Keratinocyte (primary cell): ENCODE results near the gene OSTN. TPM values are rescaled to one million over a fixed set of nuclear protein-coding genes. Genes with fewer than 3 reads are reported as not detected.

Source experiments
- DNase-seq: peaks from one replicate; pipeline ENCODE4 v3.0.0-alpha.2; 2011; ENCODE audit warnings: low read depth, missing footprints, low spot score
- FAIRE-seq: peaks from 2 replicates; lab custom pipeline; 2011; peaks lifted over from hg19 to GRCh38; lab: Jason Lieb, UNC
- H2AFZ ChIP-seq: 2 replicates; pipeline ENCODE4 v1.6.0; 2012; ENCODE audit warnings: low read length, control low read depth, inconsistent platforms; ENCODE audit not compliant: control insufficient read depth
- H3K27ac ChIP-seq: 2 replicates; pipeline ENCODE4 v1.5.1; 2011; ENCODE audit warnings: low read length; ENCODE audit not compliant: control insufficient read depth, insufficient read depth
- H3K27me3 ChIP-seq: 3 replicates; pipeline ENCODE4 v1.6.0; 2011; ENCODE audit warnings: low read length; ENCODE audit not compliant: control insufficient read depth, insufficient read depth; ENCODE audit errors: extremely low read depth
- H3K36me3 ChIP-seq, 2 experiments: 2 replicates in 1 of 2; 3 replicates in 1 of 2; pipeline ENCODE4 v1.5.1; 2011; ENCODE audit warnings: low read length in 2 of 2, mild to moderate bottlenecking in 1 of 2; ENCODE audit not compliant: control insufficient read depth in 2 of 2, insufficient read depth in 2 of 2; ENCODE audit errors: extremely low read depth in 1 of 2
- H3K4me1 ChIP-seq: 3 replicates; pipeline ENCODE4 v1.5.1; 2011; ENCODE audit warnings: low read length; ENCODE audit not compliant: control insufficient read depth, insufficient read depth; ENCODE audit errors: extremely low read depth
- H3K4me2 ChIP-seq: 3 replicates; pipeline ENCODE4 v1.6.0; 2011; ENCODE audit warnings: low read depth, low read length; ENCODE audit not compliant: control insufficient read depth, insufficient read depth; ENCODE audit errors: extremely low read depth
- H3K4me3 ChIP-seq, 3 experiments: fragments of 200-600 bp in 1 of 3; sonication (generic) in 1 of 3; 2 replicates in 2 of 3; 3 replicates in 1 of 3; pipeline ENCODE4 v1.5.1; 2011 to 2016; ENCODE audit warnings: low read length in 3 of 3, mild to moderate bottlenecking in 3 of 3, control low read depth in 2 of 3, inconsistent platforms in 1 of 3, low read depth in 1 of 3, mixed read lengths in 1 of 3, mixed run types in 1 of 3, moderate library complexity in 1 of 3; ENCODE audit not compliant: control insufficient read depth in 2 of 3, insufficient read depth in 2 of 3; ENCODE audit errors: extremely low read depth in 1 of 3
- H3K79me2 ChIP-seq: 2 replicates; pipeline ENCODE4 v1.6.0; 2012; ENCODE audit warnings: low read length; ENCODE audit not compliant: control insufficient read depth, insufficient read depth
- H3K9ac ChIP-seq: 3 replicates; pipeline ENCODE4 v1.6.0; 2011; ENCODE audit warnings: low read length; ENCODE audit not compliant: control insufficient read depth, insufficient read depth; ENCODE audit errors: extremely low read depth
- H3K9me1 ChIP-seq: 3 replicates; pipeline ENCODE4 v1.6.0; 2011; ENCODE audit warnings: low read length; ENCODE audit not compliant: control insufficient read depth, insufficient read depth; ENCODE audit errors: extremely low read depth
- H3K9me3 ChIP-seq: 2 replicates; pipeline ENCODE4 v1.5.1; 2012; ENCODE audit warnings: low read depth, low read length; ENCODE audit not compliant: control insufficient read depth
- H4K20me1 ChIP-seq: 3 replicates; pipeline ENCODE4 v1.6.0; 2011; ENCODE audit warnings: low read length; ENCODE audit not compliant: control insufficient read depth, insufficient read depth; ENCODE audit errors: extremely low read depth
- EZH2 ChIP-seq: IDR thresholded peaks from one replicate; pipeline ENCODE4 v1.6.1; 2012; ENCODE audit warnings: inconsistent platforms, mild to moderate bottlenecking, low read length, moderate library complexity
- dilution Hi-C: fragments of 300-500 bp; cut with MboI; formaldehyde crosslinking; loops from one replicate; pipeline ENCODE4 v1.7.0; 2020; ENCODE audit warnings: low sequenced_read_pairs; ENCODE audit not compliant: extremely low pct_ligation_motif_present
- polyA plus RNA-seq, 5 experiments: library from polyadenylated mRNA; depleted of rRNA in 3 of 5; stranded (reverse) in 3 of 5; stranded (forward) in 1 of 5; unstranded in 1 of 5; fragments of >200 nt; gene quantifications; 1 replicate in 1 of 5; 2 replicates in 3 of 5; 3 replicates in 1 of 5; pipeline versions ENCODE4 v1.2.1 to v1.2.3, GENCODE V29; 2011 to 2012; ENCODE audit warnings: missing spikeins in 2 of 5, low read depth in 1 of 5, low replicate concordance in 1 of 5
- TF ChIP-seq, protein P1 (sequence below), 3 experiments: IDR thresholded peaks in 1 of 3; conservative IDR thresholded peaks in 1 of 3; optimal IDR thresholded peaks in 1 of 3; 2 replicates in 2 of 3; 3 replicates in 1 of 3; pipeline versions ENCODE3 to v1.5.1; 2011; ENCODE audit warnings: low read length in 3 of 3, mild to moderate bottlenecking in 3 of 3, moderate library complexity in 2 of 3, control low read depth in 1 of 3, inconsistent platforms in 1 of 3; ENCODE audit not compliant: insufficient read depth in 2 of 3; ENCODE audit errors: extremely low read depth in 1 of 3

OSTN gene
- polyA plus RNA-seq, 1 donor (not counting 4 experiments of a cell fraction or from before 2014, with no cell fraction given), result not detected

DNA sequence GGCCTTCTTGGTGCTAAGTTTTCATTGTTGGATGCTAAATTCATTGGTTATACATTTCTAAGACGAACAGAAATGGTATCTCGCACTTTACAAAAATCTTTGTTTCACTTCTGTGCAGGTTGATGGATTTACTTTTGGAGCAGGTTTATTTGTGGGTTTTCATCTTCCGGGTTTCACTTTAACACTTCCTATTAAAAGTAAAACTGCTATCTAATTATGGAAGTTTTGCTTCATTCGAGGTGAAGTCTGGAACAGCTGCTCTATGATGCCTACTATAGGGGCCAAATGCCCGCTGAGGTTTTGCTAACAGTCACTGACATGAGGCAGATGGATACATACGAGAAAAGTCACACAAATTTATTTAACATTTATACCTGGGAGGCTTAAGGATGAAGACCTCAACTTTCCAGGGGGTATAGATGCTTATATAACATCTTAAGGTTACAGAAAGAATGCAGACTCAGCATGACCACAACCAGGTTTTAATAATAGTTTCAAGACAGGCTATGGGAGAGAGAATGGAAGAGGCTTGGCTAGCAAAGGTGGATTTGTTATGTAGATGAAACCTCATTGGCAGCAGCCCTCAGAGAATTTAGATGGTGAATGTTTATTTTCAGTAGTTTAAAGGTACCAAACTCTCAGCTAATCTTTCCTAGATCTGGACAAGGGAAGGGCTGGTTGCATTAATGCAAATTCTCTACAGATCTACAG, 54.2 kb downstream of the OSTN start:
- Histone ChIP-seq H2AFZ (no peak overlapping the region), H3K27ac (no peak overlapping the region), H3K36me3 (no peaks in the 10 kb centered on the region), H3K4me1 (no peaks in the 10 kb centered on the region), H3K27me3 (no peaks in the 10 kb centered on the region), H3K9me3 (no peaks in the 10 kb centered on the region), H3K9me1 (no peaks in the 10 kb centered on the region), H3K4me3 (no peak overlapping the region), H3K4me2 (no peak overlapping the region), H4K20me1 (no peaks in the 10 kb centered on the region), H3K79me2 (no peaks in the 10 kb centered on the region), H3K9ac (no peak overlapping the region)
- no peak for DNase-seq
- dilution Hi-C loops, result no loop called here
- FAIRE-seq, result no peak
- no peak for TF ChIP-seq EZH2
- TF ChIP-seq, protein P1, sequence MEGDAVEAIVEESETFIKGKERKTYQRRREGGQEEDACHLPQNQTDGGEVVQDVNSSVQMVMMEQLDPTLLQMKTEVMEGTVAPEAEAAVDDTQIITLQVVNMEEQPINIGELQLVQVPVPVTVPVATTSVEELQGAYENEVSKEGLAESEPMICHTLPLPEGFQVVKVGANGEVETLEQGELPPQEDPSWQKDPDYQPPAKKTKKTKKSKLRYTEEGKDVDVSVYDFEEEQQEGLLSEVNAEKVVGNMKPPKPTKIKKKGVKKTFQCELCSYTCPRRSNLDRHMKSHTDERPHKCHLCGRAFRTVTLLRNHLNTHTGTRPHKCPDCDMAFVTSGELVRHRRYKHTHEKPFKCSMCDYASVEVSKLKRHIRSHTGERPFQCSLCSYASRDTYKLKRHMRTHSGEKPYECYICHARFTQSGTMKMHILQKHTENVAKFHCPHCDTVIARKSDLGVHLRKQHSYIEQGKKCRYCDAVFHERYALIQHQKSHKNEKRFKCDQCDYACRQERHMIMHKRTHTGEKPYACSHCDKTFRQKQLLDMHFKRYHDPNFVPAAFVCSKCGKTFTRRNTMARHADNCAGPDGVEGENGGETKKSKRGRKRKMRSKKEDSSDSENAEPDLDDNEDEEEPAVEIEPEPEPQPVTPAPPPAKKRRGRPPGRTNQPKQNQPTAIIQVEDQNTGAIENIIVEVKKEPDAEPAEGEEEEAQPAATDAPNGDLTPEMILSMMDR (optimal IDR thresholded peaks at IDR 0.05 in 1 of 3, IDR thresholded peaks at IDR 0.05 in 1 of 3, conservative IDR thresholded peaks at IDR 0.05 in 1 of 3; ENCODE audit: extremely low read depth in 1 of 3, insufficient read depth in 2 of 3, low read length in 3 of 3), result no peak

DNA sequence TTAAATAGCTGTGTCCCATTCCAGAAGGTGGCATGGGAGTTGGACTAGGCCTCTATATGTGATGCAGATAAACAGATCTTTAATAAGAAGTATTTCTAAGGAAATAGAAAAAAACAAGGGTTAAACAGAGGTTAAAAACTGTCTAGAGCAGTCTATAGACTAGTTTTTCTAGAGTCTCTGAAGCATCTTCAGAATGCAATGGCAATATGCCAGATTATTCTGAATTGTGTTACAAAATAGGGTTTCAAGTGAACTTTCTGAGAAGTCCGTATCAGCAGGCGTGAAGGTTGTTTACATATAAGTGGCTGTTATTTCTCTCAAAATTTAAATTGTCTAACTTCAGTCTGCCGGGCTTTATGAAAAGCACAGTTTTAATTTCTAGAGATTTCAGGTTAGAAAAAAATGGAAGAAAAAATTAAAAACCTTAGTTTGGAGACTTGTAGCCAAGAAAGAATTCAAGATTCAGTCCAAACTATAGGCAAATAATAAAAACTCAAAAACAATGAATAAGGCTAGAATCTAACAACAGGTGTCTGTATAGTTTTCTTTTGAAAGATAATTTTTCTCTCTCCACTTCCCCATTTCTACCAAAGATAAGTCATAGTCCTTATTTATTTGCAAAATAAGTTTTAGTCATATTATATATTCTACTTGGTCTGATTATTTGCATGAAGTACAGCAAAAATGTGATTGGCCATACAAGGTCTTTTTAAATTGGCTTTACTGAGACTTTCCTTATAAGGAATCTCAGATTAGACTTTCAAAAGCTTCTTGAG, 55.2 kb downstream of the OSTN start:
- Histone ChIP-seq H3K9me3 (no peaks in the 10 kb centered on the region), H2AFZ (no peak overlapping the region), H4K20me1 (no peaks in the 10 kb centered on the region), H3K4me3 (no peak overlapping the region), H3K27me3 (no peaks in the 10 kb centered on the region), H3K36me3 (no peaks in the 10 kb centered on the region), H3K9ac (no peak overlapping the region), H3K4me1 (no peaks in the 10 kb centered on the region), H3K4me2 (no peak overlapping the region), H3K27ac (no peak overlapping the region), H3K9me1 (no peaks in the 10 kb centered on the region), H3K79me2 (no peaks in the 10 kb centered on the region)
- dilution Hi-C loops, result no loop called here
- DNase-seq, result no peak
- no peak for FAIRE-seq
- no peak for TF ChIP-seq EZH2
- TF ChIP-seq, protein P1 (optimal IDR thresholded peaks at IDR 0.05 in 1 of 3, IDR thresholded peaks at IDR 0.05 in 1 of 3, conservative IDR thresholded peaks at IDR 0.05 in 1 of 3; ENCODE audit: extremely low read depth in 1 of 3, insufficient read depth in 2 of 3, low read length in 3 of 3), result no peak
